Heart right ventricle (tissue), 16 donors: Measurements from ENCODE around the gene VGF. TPM values are rescaled to one million over a fixed set of nuclear protein-coding genes. Genes with fewer than 3 reads are reported as not detected.
"Not testable (repeated sequence)": the region's sequence is repeated elsewhere in the genome, so short reads cannot be mapped to it uniquely, and the experiment has no call there.

Experiments
- ATAC-seq, 8 donors: fragments of 200-7000 bp; cut with Tn5 transposase; one replicate each; pipeline ENCODE4 v1.9.1; 2020; ENCODE audit warnings: mild to moderate bottlenecking in 8 of 8, moderate library complexity in 8 of 8, moderate number of reproducible peaks in 1 of 8
- DNase-seq, 2 donors: peaks; one replicate each; pipeline ENCODE4 v3.0.0-alpha.2; 2020
- H3K27ac ChIP-seq, 10 donors: fragments of 200-600 bp; sonication (generic) in 2 of 10; one replicate each; pipeline versions ENCODE4 v1.5.0 to v1.8.0; 2020 to 2022; ENCODE audit warnings: mild to moderate bottlenecking in 3 of 10
- H3K27me3 ChIP-seq, 7 donors: fragments of 200-600 bp; one replicate each; pipeline ENCODE4 v1.8.0; 2021 to 2022; ENCODE audit warnings: mild to moderate bottlenecking in 2 of 7
- H3K36me3 ChIP-seq, 9 donors: fragments of 200-600 bp; sonication (generic) in 1 of 9; one replicate each; pipeline versions ENCODE4 v1.5.0 to v1.8.0; 2020 to 2022; ENCODE audit warnings: mild to moderate bottlenecking in 2 of 9
- H3K4me1 ChIP-seq, 9 donors: fragments of 200-600 bp; sonication (generic) in 1 of 9; one replicate each; pipeline versions ENCODE4 v1.5.0 to v1.8.0; 2020 to 2022; ENCODE audit warnings: mild to moderate bottlenecking in 4 of 9
- H3K4me3 ChIP-seq, 10 donors: fragments of 200-600 bp; sonication (generic) in 2 of 10; one replicate each; pipeline versions ENCODE4 v1.5.0 to v1.8.0; 2020 to 2022; ENCODE audit warnings: mild to moderate bottlenecking in 7 of 10, moderate library complexity in 2 of 10
- H3K9me3 ChIP-seq, 11 donors: fragments of 200-600 bp in 10 of 11; sonication (generic) in 2 of 11; one replicate each; pipeline versions ENCODE4 v1.5.0 to v1.8.0; 2013 to 2022; ENCODE audit warnings: mild to moderate bottlenecking in 2 of 11, control low read depth in 1 of 11, moderate library complexity in 1 of 11
- WGBS, 2 donors: extraction: QIAGEN DNeasy Blood & Tissue Kit; methylation state at CpG; one replicate each; pipeline ENCODE4 v1.1.7; 2013; ENCODE audit warnings: inconsistent platforms in 1 of 2; 5-methylcytosine and 5-hydroxymethylcytosine counted together
- intact Hi-C, 10 donors: fragments of 100-400 bp; cut with DNase I; formaldehyde crosslinking; loops; one replicate each; pipeline versions ENCODE4 v1.11.1 to v1.14.2; 2022
- polyA plus RNA-seq, 2 donors: library from polyadenylated mRNA; stranded (reverse); fragments of 200-250 nt; gene quantifications; one replicate each; pipeline ENCODE4 v1.2.3, GENCODE V29; 2013
- total RNA-seq, 10 donors: library from RNA; stranded (reverse); fragmentation: NEBNext Ultra II Directional in 3 of 10; extraction: Animal tissue kit (Norgen Biotek cat#: 25700) in 3 of 10; gene quantifications; one replicate each; pipeline versions ENCODE4 v1.2.1 to v1.2.4, GENCODE V29; 2021 to 2023
- TF ChIP-seq, protein P1 (sequence below), 9 donors: fragments of 200-600 bp; sonication (generic) in 2 of 9; IDR thresholded peaks; one replicate each; pipeline versions ENCODE4 v1.5.0 to v1.8.0; 2021 to 2022; ENCODE audit warnings: antibody characterized with exemption in 9 of 9, mild to moderate bottlenecking in 5 of 9, moderate library complexity in 1 of 9
- donor health status: Arrhythmogenic right ventricular cardiomyopathy.
- donor health status: ischemic (EF 13 %, LVEDD 7.1; RV severe dilation, severe dysfunction).
- donor health status: healthy with polysubstance abuse.
- donor health status: DM: no; HTN: yes; CAD: no.
- donor health status: DM: no; HTN: no; CAD: no.
- donor health status: ischemic (EF 25% LVEDD 6.9; RV normal size, moderate dysfunction).
- donor health status: ischemic (EF 25% LVEDD 5.7; RV mildly dilated, moderate dysfunction).
- donor health status: healthy.
- donor health status: DM: yes; HTN: yes; CAD: no.
- donor health status: Ischemic cardiomyopathy.
- donor health status: ischemic (EF 35%, LVEDD 5.7; RV mildly dilated, moderate dysfunction).
- donor health status: nonischemic (EF 11% LVEDD 7.7; RV severe dilation, severe dysfunction).
- donor health status: DM: yes; HTN: yes; CAD: no.
- donor health status: PGD.
- donor health status: ischemic (EF 29% LVEDD 5.4; RV normal size, mild dysfunction).
- donor health status: nonischemic (EF 23%, LVEDD 6.1; RV moderate dilation, normal function).

VGF gene
- total and polyA plus RNA-seq, 12 donors, result 0.17 TPM; not detected in 11

DNA sequence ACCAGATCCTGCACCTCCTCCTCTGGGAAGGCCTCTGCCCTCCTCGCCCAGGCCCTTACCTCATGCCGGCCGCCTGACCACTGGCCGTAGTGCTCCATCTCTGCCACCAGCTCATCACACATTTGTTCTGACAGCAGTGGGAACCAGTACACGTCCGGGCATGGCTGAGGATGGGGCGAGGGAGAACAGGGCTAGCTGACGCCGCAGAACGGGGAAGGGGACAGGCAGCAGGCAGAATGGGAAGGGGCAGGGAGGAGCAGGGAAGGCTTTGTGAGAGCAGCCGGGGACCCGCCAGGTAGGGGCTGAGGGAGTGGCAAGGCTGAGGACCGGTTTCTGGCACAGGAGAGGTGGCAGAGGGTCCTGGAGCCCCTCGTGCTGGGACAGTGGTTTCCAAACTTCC is 43.4 kb upstream of the VGF start:
- Histone ChIP-seq H3K9me3 (no peaks in the 10 kb centered on the region), H3K27me3 (peaks cover 0 to 8% (median 0%) of the 10 kb centered on the region in 7 donors), H3K36me3 (peaks cover 0 to 82% (median 23%) of the 10 kb centered on the region in 9 donors), H3K4me3 (no peak overlapping the region), H3K4me1 (peaks cover 0 to 12% (median 0%) of the 10 kb centered on the region in 9 donors), H3K27ac (no peak overlapping the region)
- intact Hi-C loops, result no loop called here
- TF ChIP-seq, protein P1, sequence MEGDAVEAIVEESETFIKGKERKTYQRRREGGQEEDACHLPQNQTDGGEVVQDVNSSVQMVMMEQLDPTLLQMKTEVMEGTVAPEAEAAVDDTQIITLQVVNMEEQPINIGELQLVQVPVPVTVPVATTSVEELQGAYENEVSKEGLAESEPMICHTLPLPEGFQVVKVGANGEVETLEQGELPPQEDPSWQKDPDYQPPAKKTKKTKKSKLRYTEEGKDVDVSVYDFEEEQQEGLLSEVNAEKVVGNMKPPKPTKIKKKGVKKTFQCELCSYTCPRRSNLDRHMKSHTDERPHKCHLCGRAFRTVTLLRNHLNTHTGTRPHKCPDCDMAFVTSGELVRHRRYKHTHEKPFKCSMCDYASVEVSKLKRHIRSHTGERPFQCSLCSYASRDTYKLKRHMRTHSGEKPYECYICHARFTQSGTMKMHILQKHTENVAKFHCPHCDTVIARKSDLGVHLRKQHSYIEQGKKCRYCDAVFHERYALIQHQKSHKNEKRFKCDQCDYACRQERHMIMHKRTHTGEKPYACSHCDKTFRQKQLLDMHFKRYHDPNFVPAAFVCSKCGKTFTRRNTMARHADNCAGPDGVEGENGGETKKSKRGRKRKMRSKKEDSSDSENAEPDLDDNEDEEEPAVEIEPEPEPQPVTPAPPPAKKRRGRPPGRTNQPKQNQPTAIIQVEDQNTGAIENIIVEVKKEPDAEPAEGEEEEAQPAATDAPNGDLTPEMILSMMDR (IDR thresholded peaks at IDR 0.05), result no peak
- 93 to 96% methylated on average over 14 of the region's 14 CpGs for whole genome bisulfite sequencing, 2 donors
- DNase-seq, result no peak
- no peak for ATAC-seq

DNA sequence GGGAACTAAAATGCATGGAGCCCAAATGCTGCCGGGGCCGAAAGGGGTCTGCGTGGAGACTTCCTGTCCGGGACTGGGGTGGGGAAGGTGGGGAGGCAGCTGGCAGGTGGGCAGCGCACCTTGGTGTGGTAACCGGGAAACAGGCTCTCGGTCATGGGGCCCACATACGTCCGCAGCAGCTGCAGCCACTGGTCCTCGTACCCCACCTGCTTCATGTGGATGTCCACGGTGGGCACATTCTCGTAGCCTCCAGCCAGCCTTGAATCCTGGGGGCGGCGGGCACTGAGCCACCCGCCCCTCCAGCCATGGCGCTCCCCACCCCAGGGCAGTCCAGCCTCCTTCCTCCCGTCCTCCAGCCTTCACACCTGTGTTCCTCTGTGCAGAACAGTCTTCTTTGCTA is 42.1 kb upstream of the VGF start:
- peaks cover 3 to 21% (median 12%) of the 10 kb centered on the region in 7 donors for H3K27me3 ChIP-seq
- peaks cover 0 to 16% (median 0%) of the 10 kb centered on the region in 9 donors for H3K4me1 ChIP-seq
- intact Hi-C loops, result no loop called here
- DNase-seq, result no peak
- H3K27ac ChIP-seq, result no peak overlapping the region
- TF ChIP-seq, protein P1 (IDR thresholded peaks at IDR 0.05), result no peak
- H3K36me3 ChIP-seq, result peaks cover 0 to 68% (median 23%) of the 10 kb centered on the region in 9 donors
- ATAC-seq, result no peak
- WGBS, 2 donors, result 93 to 95% methylated on average over 17 of the region's 17 CpGs
- H3K4me3 ChIP-seq, result no peak overlapping the region
- no peaks in the 10 kb centered on the region for H3K9me3 ChIP-seq

DNA sequence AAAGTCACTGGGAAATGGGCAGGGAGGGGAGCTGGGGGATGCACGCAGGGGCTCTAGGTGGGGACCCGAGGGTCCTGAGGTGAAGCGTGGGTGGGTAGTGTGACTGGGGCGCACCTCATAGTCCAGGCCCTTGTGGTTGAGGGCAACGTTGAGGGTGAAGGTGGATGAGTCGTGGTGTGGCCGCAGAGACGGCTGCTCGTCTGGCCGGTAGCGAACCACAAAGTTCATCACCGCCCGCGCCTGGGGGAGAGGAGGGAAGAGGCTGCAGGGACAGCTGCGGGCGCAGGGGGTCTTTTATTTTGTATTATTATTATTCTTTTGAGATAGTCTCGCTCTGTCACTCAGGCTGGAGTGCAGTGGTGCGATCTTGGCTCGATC is 41.3 kb upstream of the VGF start:
- Histone ChIP-seq H3K4me3 (no peak overlapping the region), H3K36me3 (peaks cover 0 to 60% (median 19%) of the 10 kb centered on the region in 9 donors), H3K9me3 (no peaks in the 10 kb centered on the region), H3K27ac (no peak overlapping the region), H3K4me1 (peaks cover 4 to 24% (median 8%) of the 10 kb centered on the region in 9 donors), H3K27me3 (peaks cover 12 to 29% (median 20%) of the 10 kb centered on the region in 7 donors)
- no peak for DNase-seq
- no peak for ATAC-seq
- intact Hi-C loops, result no loop called here
- WGBS, 2 donors, result 90 to 95% methylated on average over 19 of the region's 19 CpGs
- TF ChIP-seq, protein P1 (IDR thresholded peaks at IDR 0.05), result no peak

DNA sequence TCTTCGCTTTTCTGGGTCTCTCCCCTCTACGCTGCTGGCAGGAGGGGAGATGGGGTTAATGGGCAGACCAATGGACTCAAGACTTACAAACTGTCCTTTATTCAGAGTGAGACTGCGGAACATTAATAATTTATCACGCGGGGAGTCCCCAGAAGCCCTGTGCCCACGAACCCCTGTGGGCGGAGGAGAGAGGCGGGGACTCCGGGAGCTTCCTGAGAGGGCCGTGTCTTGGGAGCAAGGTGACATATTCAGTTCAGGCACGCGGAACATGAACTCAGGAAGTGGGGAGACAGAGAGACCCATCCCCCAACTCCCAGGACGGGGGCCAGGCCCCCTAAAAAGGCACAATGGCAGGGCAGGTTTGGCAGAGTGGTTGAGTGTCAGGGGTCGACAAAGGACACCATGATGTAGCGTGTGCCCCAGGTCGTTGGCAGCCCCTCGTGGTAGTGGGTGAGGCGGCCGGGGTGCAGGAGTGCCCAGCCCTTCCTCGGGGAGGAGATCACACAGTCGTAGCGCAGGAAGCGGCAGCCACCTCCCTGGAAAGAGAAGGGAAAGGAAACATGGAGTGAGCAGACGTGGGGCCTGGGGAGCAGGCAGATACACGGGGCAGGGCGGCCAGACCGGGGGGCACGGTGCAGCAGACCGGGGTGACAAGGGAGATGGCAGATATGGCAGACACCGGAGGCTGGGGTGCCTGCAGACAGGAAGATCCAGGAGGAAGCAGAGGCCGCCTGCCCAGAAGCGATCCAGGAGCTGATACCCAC is 40.7 kb upstream of the VGF start:
- Histone ChIP-seq H3K9me3 (no peaks in the 10 kb centered on the region), H3K4me1 (peaks cover 4 to 27% (median 9%) of the 10 kb centered on the region in 9 donors), H3K27me3 (peaks cover 17 to 35% (median 26%) of the 10 kb centered on the region in 7 donors), H3K27ac (no peak overlapping the region), H3K36me3 (peaks cover 0 to 54% (median 13%) of the 10 kb centered on the region in 9 donors), H3K4me3 (no peak overlapping the region)
- ATAC-seq, result no peak
- TF ChIP-seq, protein P1 (IDR thresholded peaks at IDR 0.05), result no peak
- WGBS, 2 donors, result 85 to 89% methylated on average over 32 of the region's 32 CpGs
- intact Hi-C loops, result no loop called here
- no peak for DNase-seq

DNA sequence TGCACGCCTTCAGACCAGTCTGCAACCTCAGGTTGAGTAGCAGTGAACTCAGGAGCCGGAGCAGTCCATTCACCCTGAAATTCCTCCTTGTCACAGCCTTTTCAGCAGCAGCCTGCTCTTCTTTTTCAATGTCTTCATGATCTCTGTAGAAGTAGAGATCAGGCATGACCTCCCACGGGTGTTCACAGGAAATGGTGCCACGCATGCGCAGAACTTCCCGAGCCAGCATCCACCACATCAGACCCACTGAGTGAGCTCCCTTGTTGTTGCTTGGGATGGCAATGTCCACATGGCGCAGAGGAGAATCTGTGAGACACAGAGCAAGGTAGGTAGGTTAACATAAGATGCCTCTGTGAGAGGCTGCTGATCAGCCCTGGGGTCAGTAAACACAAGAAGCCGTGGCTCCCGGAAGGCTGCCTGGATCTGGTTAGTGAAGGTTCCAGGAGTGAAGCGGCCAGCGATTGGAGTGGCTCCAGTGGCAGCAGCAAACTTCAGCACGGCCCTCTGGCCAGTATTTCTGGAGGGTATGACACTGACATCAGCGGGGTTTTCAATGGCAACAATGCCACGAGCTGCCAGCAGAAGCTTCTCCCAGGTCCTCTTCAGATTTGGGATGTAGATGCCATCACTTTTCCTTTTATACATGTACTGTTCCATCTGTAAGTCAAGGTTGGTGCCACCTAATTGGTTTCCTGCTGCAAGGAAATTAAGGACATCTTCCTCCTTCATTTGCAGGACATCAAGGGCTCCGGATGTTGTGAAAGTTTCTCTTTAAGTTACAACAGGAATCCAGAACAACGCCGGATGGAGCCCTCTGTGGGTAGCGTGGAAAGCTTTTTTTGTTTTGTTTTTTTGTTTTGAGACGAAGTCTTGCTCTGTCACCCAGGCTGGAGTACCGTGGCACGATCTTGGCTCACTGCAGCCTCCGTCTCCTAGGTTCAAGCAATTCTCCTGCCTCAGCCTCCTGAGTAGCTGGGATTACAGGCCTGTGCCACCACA is 38.7 kb upstream of the VGF start:
- intact Hi-C loops, H3K27ac ChIP-seq, H3K9me3 ChIP-seq, H3K4me3 ChIP-seq, DNase-seq, ATAC-seq: not testable (repeated sequence)
- WGBS, 2 donors, result 58% methylated on average over 22 of the region's 22 CpGs
- peaks cover 4 to 27% (median 9%) of the 10 kb centered on the region in 9 donors for H3K4me1 ChIP-seq
- H3K27me3 ChIP-seq, result peaks cover 25 to 55% (median 46%) of the 10 kb centered on the region in 7 donors
- peaks cover 0 to 34% (median 10%) of the 10 kb centered on the region in 9 donors for H3K36me3 ChIP-seq
